ENCODE data around the gene PHACTR4.

Gene PHACTR4

DNA sequence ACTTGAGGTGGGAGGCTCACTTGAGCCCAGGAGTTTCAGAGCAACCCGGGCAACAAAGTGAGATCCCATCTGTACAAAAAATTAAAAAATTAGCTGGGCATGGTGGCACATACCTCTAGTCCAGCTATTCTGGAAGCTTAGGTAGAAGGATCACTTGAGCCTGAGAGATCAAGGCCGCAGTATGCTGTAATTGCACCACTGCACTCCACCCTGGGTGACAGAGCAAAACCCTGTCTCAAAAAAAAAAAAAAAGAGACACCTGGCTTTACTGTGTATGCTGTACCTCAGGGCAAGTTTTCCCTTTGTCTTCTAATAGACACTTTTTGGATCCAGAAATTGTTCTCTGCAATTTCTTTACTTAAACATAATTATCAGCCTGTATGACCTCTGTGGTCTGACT lies 113.2 kb downstream of the PHACTR4 start:
- DNase-seq (ENCODE audit: low read depth), result no peak
- no peak overlapping the region for H3K4me3 ChIP-seq (ENCODE audit: control insufficient read depth, low read depth, low read length)
- TF ChIP-seq, protein P1, sequence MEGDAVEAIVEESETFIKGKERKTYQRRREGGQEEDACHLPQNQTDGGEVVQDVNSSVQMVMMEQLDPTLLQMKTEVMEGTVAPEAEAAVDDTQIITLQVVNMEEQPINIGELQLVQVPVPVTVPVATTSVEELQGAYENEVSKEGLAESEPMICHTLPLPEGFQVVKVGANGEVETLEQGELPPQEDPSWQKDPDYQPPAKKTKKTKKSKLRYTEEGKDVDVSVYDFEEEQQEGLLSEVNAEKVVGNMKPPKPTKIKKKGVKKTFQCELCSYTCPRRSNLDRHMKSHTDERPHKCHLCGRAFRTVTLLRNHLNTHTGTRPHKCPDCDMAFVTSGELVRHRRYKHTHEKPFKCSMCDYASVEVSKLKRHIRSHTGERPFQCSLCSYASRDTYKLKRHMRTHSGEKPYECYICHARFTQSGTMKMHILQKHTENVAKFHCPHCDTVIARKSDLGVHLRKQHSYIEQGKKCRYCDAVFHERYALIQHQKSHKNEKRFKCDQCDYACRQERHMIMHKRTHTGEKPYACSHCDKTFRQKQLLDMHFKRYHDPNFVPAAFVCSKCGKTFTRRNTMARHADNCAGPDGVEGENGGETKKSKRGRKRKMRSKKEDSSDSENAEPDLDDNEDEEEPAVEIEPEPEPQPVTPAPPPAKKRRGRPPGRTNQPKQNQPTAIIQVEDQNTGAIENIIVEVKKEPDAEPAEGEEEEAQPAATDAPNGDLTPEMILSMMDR (IDR thresholded peaks at IDR 0.05; ENCODE audit: control insufficient read depth, insufficient read depth, low read depth, low read length, missing control alignments), result no peak

DNA sequence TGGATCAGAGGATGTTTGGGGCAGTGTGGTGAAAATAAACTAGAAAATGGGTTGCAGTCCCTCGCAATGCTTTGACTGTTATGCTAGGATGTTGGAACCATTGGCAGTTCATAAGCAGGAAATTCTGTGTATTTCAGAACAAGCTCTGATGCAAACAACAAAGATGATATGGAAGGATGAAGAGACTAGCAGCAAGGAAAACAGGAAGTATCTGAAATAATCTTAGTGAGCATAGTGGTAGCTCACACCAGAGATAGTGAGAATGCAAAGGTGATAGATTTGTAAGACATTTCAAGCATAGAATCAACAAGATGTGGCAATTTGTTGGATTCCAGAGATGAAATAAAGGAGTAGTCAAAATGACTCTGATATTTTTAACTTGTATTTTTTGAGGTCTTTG lies 125.2 kb downstream of the PHACTR4 start:
- H3K4me3 ChIP-seq (ENCODE audit: control insufficient read depth, low read depth, low read length), result no peak overlapping the region
- TF ChIP-seq, protein P1 (IDR thresholded peaks at IDR 0.05; ENCODE audit: control insufficient read depth, insufficient read depth, low read depth, low read length, missing control alignments), result no peak
- DNase-seq (ENCODE audit: low read depth), result no peak

DNA sequence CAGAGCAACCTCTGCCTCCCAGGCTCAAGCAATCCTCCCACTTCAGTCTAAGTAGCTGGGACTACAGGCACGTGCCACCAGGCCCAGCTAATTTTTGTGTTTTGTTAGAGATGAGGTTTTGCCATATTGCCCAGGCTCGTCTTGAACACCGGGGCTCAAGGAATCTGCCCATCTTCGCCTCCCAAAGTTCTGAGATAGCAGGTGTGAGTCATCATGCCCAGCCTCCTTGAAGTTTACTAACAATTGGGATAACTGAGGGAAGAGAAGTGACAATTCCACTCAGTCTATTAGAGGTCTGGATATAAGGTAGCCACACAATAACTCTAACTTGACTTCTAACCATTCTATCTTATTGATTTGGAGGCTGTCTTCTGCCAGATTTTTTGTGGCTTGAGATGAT lies 130.0 kb downstream of the PHACTR4 start:
- H3K4me3 ChIP-seq (ENCODE audit: control insufficient read depth, low read depth, low read length), result no peak overlapping the region
- DNase-seq (ENCODE audit: low read depth), result no peak
- TF ChIP-seq, protein P1 (IDR thresholded peaks at IDR 0.05; ENCODE audit: control insufficient read depth, insufficient read depth, low read depth, low read length, missing control alignments), result no peak

DNA sequence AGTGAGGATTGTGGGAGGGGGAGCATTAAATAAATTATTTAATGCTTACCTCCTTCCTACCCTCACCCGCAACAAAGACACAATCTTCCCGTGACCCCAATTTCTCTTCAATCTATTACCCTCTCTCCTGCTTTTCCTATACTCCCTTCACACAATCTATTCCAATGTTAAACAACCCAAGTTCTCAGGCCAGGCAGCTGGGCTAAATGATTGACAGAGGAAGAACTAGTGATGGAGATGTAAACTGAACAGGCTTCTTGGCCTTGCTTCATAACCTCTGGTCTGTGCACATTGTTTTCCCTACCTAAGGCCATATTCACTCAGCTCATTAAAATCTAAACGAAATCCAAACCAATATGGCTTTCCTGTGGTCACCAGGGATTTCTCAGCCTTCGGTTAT lies 132.4 kb downstream of the PHACTR4 start:
- TF ChIP-seq, protein P1 (IDR thresholded peaks at IDR 0.05; ENCODE audit: control insufficient read depth, insufficient read depth, low read depth, low read length, missing control alignments), result no peak
- no peak for DNase-seq (ENCODE audit: low read depth)
- no peak overlapping the region for H3K4me3 ChIP-seq (ENCODE audit: control insufficient read depth, low read depth, low read length)

DNA sequence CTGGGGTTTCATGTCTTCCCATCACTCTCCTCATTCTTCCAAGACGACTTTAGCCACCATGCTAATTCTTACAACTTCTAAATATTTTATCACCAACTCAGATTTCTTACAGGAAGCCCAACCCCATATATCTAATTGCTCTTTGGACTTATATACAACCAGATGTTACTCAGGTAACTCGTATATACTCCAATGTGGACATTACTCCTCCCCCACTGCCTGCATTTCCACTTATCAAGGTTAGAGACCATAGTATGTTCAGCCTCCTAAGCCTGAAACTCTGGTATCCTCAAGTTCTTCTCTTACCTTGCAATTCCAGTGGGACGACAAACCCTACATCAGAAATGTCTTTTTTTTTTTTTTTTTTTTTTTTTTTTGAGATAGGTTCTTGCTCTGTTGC lies 133.6 kb downstream of the PHACTR4 start:
- TF ChIP-seq, protein P1 (IDR thresholded peaks at IDR 0.05; ENCODE audit: control insufficient read depth, insufficient read depth, low read depth, low read length, missing control alignments), result no peak
- H3K4me3 ChIP-seq (ENCODE audit: control insufficient read depth, low read depth, low read length), result no peak overlapping the region
- no peak for DNase-seq (ENCODE audit: low read depth)

DNA sequence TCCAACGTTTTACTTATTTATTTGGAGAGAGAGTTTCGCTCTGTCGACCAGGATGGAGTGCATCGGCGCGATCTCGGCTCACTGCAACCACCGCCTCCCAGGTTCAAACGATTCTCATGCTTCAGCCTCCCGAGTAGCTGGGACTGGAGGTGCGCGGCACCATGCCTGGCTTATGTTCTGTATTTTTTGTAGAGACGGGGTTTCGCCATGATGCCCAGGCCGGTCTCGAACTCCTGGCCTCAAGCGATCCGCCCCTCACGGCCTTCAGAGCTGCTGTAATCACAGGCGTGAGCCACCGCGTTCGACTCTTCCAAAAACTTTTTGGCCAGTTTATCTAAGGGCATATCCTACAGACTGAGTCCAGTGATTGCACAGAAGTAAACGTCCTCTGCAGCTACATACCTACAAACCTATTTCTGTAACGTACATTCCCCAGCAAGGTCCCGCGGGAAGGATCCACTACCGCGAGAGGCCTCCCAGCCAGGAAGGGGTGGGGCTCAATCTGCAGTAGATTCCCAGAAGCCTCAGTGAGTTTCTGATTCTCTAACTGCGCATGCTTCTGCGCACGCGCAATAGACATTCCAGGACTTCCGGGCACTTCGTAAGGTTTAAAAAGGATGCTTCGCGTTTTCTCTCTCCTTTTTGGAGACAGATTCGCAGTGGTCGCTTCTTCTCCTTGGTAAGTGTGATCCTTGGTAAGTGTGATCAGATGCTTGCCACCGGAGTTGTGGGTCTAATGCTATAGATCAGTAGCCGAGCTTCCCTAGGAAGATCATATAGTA lies 136.1 kb downstream of the PHACTR4 start, which contains the start of gene RCC1:
TSS of gene RCC1 (plus strand) at position 638 of the 782 bp plus-strand sequence. CDS start 23,824 bp downstream, outside the sequence.
- H3K4me3 ChIP-seq (ENCODE audit: control insufficient read depth, low read depth, low read length), result peak within 1 kb of the TSS; percentile 81
- TF ChIP-seq, protein P1 (IDR thresholded peaks at IDR 0.05; ENCODE audit: control insufficient read depth, insufficient read depth, low read depth, low read length, missing control alignments), result no peak
- peak; percentile 97 for DNase-seq (ENCODE audit: low read depth)
